Measurements from ENCODE around the gene NDUFB8. TPM values are rescaled to one million over a fixed set of nuclear protein-coding genes. Genes with fewer than 3 reads are reported as not detected.

The NDUFB8 gene
- total RNA-seq, 4 donors from 2014 or later, result 231 to 315 (median 279) TPM

- Histone ChIP-seq H3K36me3 (peaks cover 31 to 81% (median 45%) of the 10 kb centered on the region in 4 donors), H3K4me3 (no peak overlapping the region)
- intact Hi-C loops (cut with DNase I), result no loop called here
Measured at GRCh38 chr10:100551738-100552137, 22.1 kb upstream of the NDUFB8 start.

DNA sequence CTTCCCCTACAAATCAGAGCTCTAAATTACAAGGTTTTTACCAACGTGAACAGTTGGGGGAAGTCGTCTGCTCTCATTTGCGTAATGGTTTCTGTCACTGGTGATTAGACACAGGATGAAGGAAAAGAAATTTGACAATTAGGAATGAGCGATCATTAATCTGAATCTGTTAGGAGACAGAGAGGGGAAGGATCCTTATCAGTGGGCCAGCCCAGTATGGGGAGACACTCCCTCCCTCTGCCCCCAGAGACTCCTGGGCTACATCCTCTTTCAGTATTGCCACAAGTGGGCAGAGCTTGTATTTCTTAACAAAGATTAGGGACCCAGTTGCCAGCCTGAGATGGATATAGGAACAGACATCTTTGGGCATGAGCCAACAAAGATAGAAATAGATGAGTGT lies 21.5 kb upstream of the NDUFB8 start:
- no peak overlapping the region for H3K4me3 ChIP-seq
- WGBS, result 65% methylated on average over 4 of the region's 4 CpGs
- peaks cover 36 to 82% (median 50%) of the 10 kb centered on the region in 4 donors for H3K36me3 ChIP-seq
- intact Hi-C loops (cut with DNase I), result no loop called here
- no peaks in the 10 kb centered on the region for H3K9me3 ChIP-seq
- DNase-seq (ENCODE audit: extremely low spot score), result no peak
- no peak overlapping the region for H3K27ac ChIP-seq (replicated peaks in 1 of 4)
- no peaks in the 10 kb centered on the region for H3K4me1 ChIP-seq
- TF ChIP-seq, protein P1, sequence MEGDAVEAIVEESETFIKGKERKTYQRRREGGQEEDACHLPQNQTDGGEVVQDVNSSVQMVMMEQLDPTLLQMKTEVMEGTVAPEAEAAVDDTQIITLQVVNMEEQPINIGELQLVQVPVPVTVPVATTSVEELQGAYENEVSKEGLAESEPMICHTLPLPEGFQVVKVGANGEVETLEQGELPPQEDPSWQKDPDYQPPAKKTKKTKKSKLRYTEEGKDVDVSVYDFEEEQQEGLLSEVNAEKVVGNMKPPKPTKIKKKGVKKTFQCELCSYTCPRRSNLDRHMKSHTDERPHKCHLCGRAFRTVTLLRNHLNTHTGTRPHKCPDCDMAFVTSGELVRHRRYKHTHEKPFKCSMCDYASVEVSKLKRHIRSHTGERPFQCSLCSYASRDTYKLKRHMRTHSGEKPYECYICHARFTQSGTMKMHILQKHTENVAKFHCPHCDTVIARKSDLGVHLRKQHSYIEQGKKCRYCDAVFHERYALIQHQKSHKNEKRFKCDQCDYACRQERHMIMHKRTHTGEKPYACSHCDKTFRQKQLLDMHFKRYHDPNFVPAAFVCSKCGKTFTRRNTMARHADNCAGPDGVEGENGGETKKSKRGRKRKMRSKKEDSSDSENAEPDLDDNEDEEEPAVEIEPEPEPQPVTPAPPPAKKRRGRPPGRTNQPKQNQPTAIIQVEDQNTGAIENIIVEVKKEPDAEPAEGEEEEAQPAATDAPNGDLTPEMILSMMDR (IDR thresholded peaks at IDR 0.05), result no peak
- TF ChIP-seq POLR2AphosphoS5 (IDR thresholded peaks at IDR 0.05), result no peak
- TF ChIP-seq POLR2A (IDR thresholded peaks at IDR 0.05; ENCODE audit: low read depth), result no peak
- TF ChIP-seq EP300 (IDR thresholded peaks at IDR 0.05), result no peak
- H3K27me3 ChIP-seq, result no peaks in the 10 kb centered on the region

More at GRCh38 chr10:100551738-100552137, 22.1 kb upstream of the NDUFB8 start:
- WGBS, result 63% methylated on average over 5 of the region's 5 CpGs
- H3K27ac ChIP-seq (replicated peaks in 1 of 4), result no peak overlapping the region
- DNase-seq (ENCODE audit: extremely low spot score), result no peak
- no peaks in the 10 kb centered on the region for H3K9me3 ChIP-seq
- H3K27me3 ChIP-seq, result no peaks in the 10 kb centered on the region
- TF ChIP-seq POLR2A (IDR thresholded peaks at IDR 0.05; ENCODE audit: low read depth) (no peak), EP300 (IDR thresholded peaks at IDR 0.05) (no peak), POLR2AphosphoS5 (IDR thresholded peaks at IDR 0.05) (no peak)
- TF ChIP-seq, protein P1 (IDR thresholded peaks at IDR 0.05), result no peak
- H3K4me1 ChIP-seq, result no peaks in the 10 kb centered on the region

GRCh38 chr10:100544950-100545349 lies 15.3 kb upstream of the NDUFB8 start:
- TF ChIP-seq POLR2A (IDR thresholded peaks at IDR 0.05; ENCODE audit: low read depth) (no peak), EP300 (IDR thresholded peaks at IDR 0.05) (no peak), POLR2AphosphoS5 (IDR thresholded peaks at IDR 0.05) (no peak)
- TF ChIP-seq, protein P1 (IDR thresholded peaks at IDR 0.05), result no peak
- no peaks in the 10 kb centered on the region for H3K27me3 ChIP-seq
- H3K4me1 ChIP-seq, result no peaks in the 10 kb centered on the region
- peaks cover 91 to 100% (median 99%) of the 10 kb centered on the region in 4 donors for H3K36me3 ChIP-seq
- 98% methylated on average over 4 of the region's 5 CpGs for WGBS
- no peak for DNase-seq (ENCODE audit: extremely low spot score)
- no peaks in the 10 kb centered on the region for H3K9me3 ChIP-seq
- no peak overlapping the region for H3K4me3 ChIP-seq
- H3K27ac ChIP-seq (replicated peaks in 1 of 4), result no peak overlapping the region
- intact Hi-C loops (cut with DNase I), result no loop called here

- Histone ChIP-seq H3K4me3 (no peak overlapping the region), H3K27ac (replicated peaks in 1 of 4) (no peak overlapping the region), H3K36me3 (peaks cover 29 to 51% (median 41%) of the 10 kb centered on the region in 4 donors), H3K4me1 (peaks cover 9 to 43% (median 35%) of the 10 kb centered on the region in 4 donors), H3K9me3 (no peaks in the 10 kb centered on the region), H3K27me3 (no peaks in the 10 kb centered on the region)
- intact Hi-C loops (cut with DNase I), result loop anchor here (5.0 kb wide), 1 partner anchor 375 kb away; the partner anchor contains the start of gene SLF2
- no peak for DNase-seq (ENCODE audit: extremely low spot score)
- WGBS, result 91% methylated on average over 4 of the region's 4 CpGs
- TF ChIP-seq POLR2A (IDR thresholded peaks at IDR 0.05; ENCODE audit: low read depth) (no peak), POLR2AphosphoS5 (IDR thresholded peaks at IDR 0.05) (no peak), EP300 (IDR thresholded peaks at IDR 0.05) (no peak)
- TF ChIP-seq, protein P1 (IDR thresholded peaks at IDR 0.05), result no peak
Measured at GRCh38 chr10:100537475-100537874, 7.8 kb upstream of the NDUFB8 start.

All from esophagus muscularis mucosa (tissue), 4 donors.